Activated naive CD4-positive, alpha-beta T cell treated with anti-CD3 and anti-CD28 coated beads, Interleukin-2, amount 50 U/mL, for 24 hours (primary cell): Measurements from ENCODE around the gene IFT52.

Source experiments
- H3K27ac Mint-ChIP-seq: one replicate; pipeline ENCODE4 v1.8.0; 2021; ENCODE audit warnings: mild to moderate bottlenecking, mixed read lengths
- H3K27me3 Mint-ChIP-seq: one replicate; pipeline ENCODE4 v1.8.0; 2021; ENCODE audit warnings: mixed read lengths
- H3K36me3 Mint-ChIP-seq: one replicate; pipeline ENCODE4 v1.8.0; 2021; ENCODE audit warnings: mixed read lengths
- H3K4me1 Mint-ChIP-seq: one replicate; pipeline ENCODE4 v1.8.0; 2021; ENCODE audit warnings: mixed read lengths
- H3K4me3 Mint-ChIP-seq: one replicate; pipeline ENCODE4 v1.8.0; 2021; ENCODE audit warnings: mild to moderate bottlenecking, mixed read lengths
- H3K9me3 Mint-ChIP-seq: one replicate; pipeline ENCODE4 v1.8.0; 2021; ENCODE audit warnings: mixed read lengths

IFT52 gene

GRCh38 chr20:43658069-43658722 is 67.5 kb downstream of the IFT52 start:
- H3K4me1 Mint-ChIP-seq, result peaks cover 12% of the 10 kb centered on the region
- H3K36me3 Mint-ChIP-seq, result no peaks in the 10 kb centered on the region
- no peaks in the 10 kb centered on the region for H3K9me3 Mint-ChIP-seq
- no peaks in the 10 kb centered on the region for H3K27me3 Mint-ChIP-seq
- peak overlapping the region; percentile 89 for H3K27ac Mint-ChIP-seq
- peak overlapping the region; percentile 91 for H3K4me3 Mint-ChIP-seq

GRCh38 chr20:43658723-43659419 is 68.1 kb downstream of the IFT52 start:
- H3K4me3 Mint-ChIP-seq, result no peak overlapping the region
- H3K27ac Mint-ChIP-seq, result no peak overlapping the region
- no peaks in the 10 kb centered on the region for H3K27me3 Mint-ChIP-seq
- H3K9me3 Mint-ChIP-seq, result no peaks in the 10 kb centered on the region
- no peaks in the 10 kb centered on the region for H3K36me3 Mint-ChIP-seq
- peaks cover 12% of the 10 kb centered on the region for H3K4me1 Mint-ChIP-seq

GRCh38 chr20:43662943-43663655 is 72.4 kb downstream of the IFT52 start:
- Mint-ChIP-seq H3K4me3 (no peak overlapping the region), H3K9me3 (no peaks in the 10 kb centered on the region), H3K4me1 (peaks cover 7% of the 10 kb centered on the region), H3K27me3 (no peaks in the 10 kb centered on the region), H3K36me3 (no peaks in the 10 kb centered on the region), H3K27ac (no peak overlapping the region)

- Mint-ChIP-seq H3K9me3 (no peaks in the 10 kb centered on the region), H3K4me3 (peak overlapping the region; percentile 80), H3K36me3 (no peaks in the 10 kb centered on the region), H3K27ac (peak overlapping the region; percentile 80), H3K4me1 (peaks cover 4% of the 10 kb centered on the region), H3K27me3 (peaks cover 7% of the 10 kb centered on the region)
These were observed 74.9 kb downstream of the IFT52 start for GRCh38 chr20:43665466-43666176.

GRCh38 chr20:43666376-43667328 is 75.9 kb downstream of the IFT52 start, which contains the start of gene MYBL2:
MYBL2 (plus strand) TSS chr20:43667114; CDS start chr20:43667284, 170 bp downstream.
- peaks cover 7% of the 10 kb centered on the region for H3K27me3 Mint-ChIP-seq
- no peaks in the 10 kb centered on the region for H3K9me3 Mint-ChIP-seq
- H3K4me1 Mint-ChIP-seq, result peaks cover 4% of the 10 kb centered on the region
- no peaks in the 10 kb centered on the region for H3K36me3 Mint-ChIP-seq
- H3K4me3 Mint-ChIP-seq, result peak within 1 kb of the TSS; percentile 75
- no peak within 1 kb of the TSS for H3K27ac Mint-ChIP-seq

GRCh38 chr20:43667341-43668132 is 76.8 kb downstream of the IFT52 start:
- no peaks in the 10 kb centered on the region for H3K9me3 Mint-ChIP-seq
- peaks cover 7% of the 10 kb centered on the region for H3K27me3 Mint-ChIP-seq
- peak overlapping the region; percentile 19 for H3K4me3 Mint-ChIP-seq
- H3K4me1 Mint-ChIP-seq, result peaks cover 4% of the 10 kb centered on the region
- H3K27ac Mint-ChIP-seq, result no peak overlapping the region
- no peaks in the 10 kb centered on the region for H3K36me3 Mint-ChIP-seq

- H3K4me3 Mint-ChIP-seq, result no peak overlapping the region
- H3K9me3 Mint-ChIP-seq, result no peaks in the 10 kb centered on the region
- H3K27ac Mint-ChIP-seq, result no peak overlapping the region
- peaks cover 4% of the 10 kb centered on the region for H3K4me1 Mint-ChIP-seq
- peaks cover 10% of the 10 kb centered on the region for H3K27me3 Mint-ChIP-seq
- peaks cover 4% of the 10 kb centered on the region for H3K36me3 Mint-ChIP-seq
These were observed 78.6 kb downstream of the IFT52 start for GRCh38 chr20:43669332-43669731.

GRCh38 chr20:43670423-43670822 is 79.7 kb downstream of the IFT52 start:
- H3K27ac Mint-ChIP-seq, result no peak overlapping the region
- H3K9me3 Mint-ChIP-seq, result no peaks in the 10 kb centered on the region
- peaks cover 10% of the 10 kb centered on the region for H3K27me3 Mint-ChIP-seq
- no peak overlapping the region for H3K4me3 Mint-ChIP-seq
- H3K4me1 Mint-ChIP-seq, result peaks cover 4% of the 10 kb centered on the region
- peaks cover 4% of the 10 kb centered on the region for H3K36me3 Mint-ChIP-seq

GRCh38 chr20:43676368-43676767 is 85.6 kb downstream of the IFT52 start:
- H3K36me3 Mint-ChIP-seq, result peaks cover 4% of the 10 kb centered on the region
- H3K4me3 Mint-ChIP-seq, result no peak overlapping the region
- H3K4me1 Mint-ChIP-seq, result no peaks in the 10 kb centered on the region
- no peak overlapping the region for H3K27ac Mint-ChIP-seq
- H3K27me3 Mint-ChIP-seq, result peaks cover 2% of the 10 kb centered on the region
- no peaks in the 10 kb centered on the region for H3K9me3 Mint-ChIP-seq

- Mint-ChIP-seq H3K9me3 (no peaks in the 10 kb centered on the region), H3K36me3 (no peaks in the 10 kb centered on the region), H3K27ac (no peak overlapping the region), H3K4me3 (no peak overlapping the region), H3K27me3 (no peaks in the 10 kb centered on the region), H3K4me1 (no peaks in the 10 kb centered on the region)
These were observed 90.2 kb downstream of the IFT52 start for GRCh38 chr20:43680981-43681380.

GRCh38 chr20:43681468-43681942 is 90.8 kb downstream of the IFT52 start:
- Mint-ChIP-seq H3K4me3 (no peak overlapping the region), H3K27ac (no peak overlapping the region), H3K9me3 (no peaks in the 10 kb centered on the region), H3K27me3 (no peaks in the 10 kb centered on the region), H3K36me3 (no peaks in the 10 kb centered on the region), H3K4me1 (no peaks in the 10 kb centered on the region)

GRCh38 chr20:43681991-43682410 is 91.3 kb downstream of the IFT52 start:
- H3K4me3 Mint-ChIP-seq, result no peak overlapping the region

GRCh38 chr20:43682446-43682845 is 91.7 kb downstream of the IFT52 start:
- Mint-ChIP-seq H3K4me3 (no peak overlapping the region), H3K27me3 (no peaks in the 10 kb centered on the region), H3K4me1 (no peaks in the 10 kb centered on the region), H3K9me3 (no peaks in the 10 kb centered on the region), H3K36me3 (no peaks in the 10 kb centered on the region), H3K27ac (no peak overlapping the region)

More at GRCh38 chr20:43681991-43682410, 91.3 kb downstream of the IFT52 start:
- Mint-ChIP-seq H3K27me3 (no peaks in the 10 kb centered on the region), H3K27ac (no peak overlapping the region), H3K4me1 (no peaks in the 10 kb centered on the region), H3K9me3 (no peaks in the 10 kb centered on the region), H3K36me3 (no peaks in the 10 kb centered on the region)

- H3K4me3 Mint-ChIP-seq, result no peak overlapping the region
- H3K36me3 Mint-ChIP-seq, result no peaks in the 10 kb centered on the region
- no peaks in the 10 kb centered on the region for H3K27me3 Mint-ChIP-seq
- H3K4me1 Mint-ChIP-seq, result peaks cover 8% of the 10 kb centered on the region
- H3K27ac Mint-ChIP-seq, result no peak overlapping the region
- no peaks in the 10 kb centered on the region for H3K9me3 Mint-ChIP-seq
These were observed 96.1 kb downstream of the IFT52 start for GRCh38 chr20:43686820-43687219.
